HG03558 (cell line): Measurements from ENCODE around the gene CDK5RAP3.
"Not testable (repeated sequence)": the region's sequence is repeated elsewhere in the genome, so short reads cannot be mapped to it uniquely, and the experiment has no call there.

Experiments
- ATAC-seq: cut with Tn5 transposase; IDR thresholded peaks from one replicate; pipeline ENCODE4 v1.9.1; 2021; ENCODE audit warnings: moderate number of reproducible peaks; ENCODE audit not compliant: unreplicated experiment; ENCODE audit errors: extremely low read depth

CDK5RAP3 gene

DNA sequence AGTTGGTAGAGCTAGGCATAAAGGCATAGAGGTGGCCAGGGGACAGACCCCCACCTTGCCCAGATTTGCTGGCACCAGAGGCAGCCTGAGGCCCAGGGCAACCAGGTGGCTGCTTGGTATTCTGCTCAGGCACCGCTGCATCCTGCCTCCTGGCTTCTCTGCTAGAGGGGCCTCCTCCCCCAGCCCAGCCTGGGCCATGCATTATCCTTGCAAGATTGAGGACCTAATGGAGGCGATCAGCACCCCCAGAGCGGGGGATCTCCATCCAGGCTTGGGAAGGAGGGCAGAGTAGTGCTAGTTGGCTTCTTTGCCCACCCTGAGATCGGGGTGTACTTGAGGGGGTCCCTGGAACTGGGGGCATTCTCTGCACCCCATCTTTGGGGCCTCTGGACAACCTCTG lies 23.8 kb downstream of the CDK5RAP3 start:
- no peak for ATAC-seq

DNA sequence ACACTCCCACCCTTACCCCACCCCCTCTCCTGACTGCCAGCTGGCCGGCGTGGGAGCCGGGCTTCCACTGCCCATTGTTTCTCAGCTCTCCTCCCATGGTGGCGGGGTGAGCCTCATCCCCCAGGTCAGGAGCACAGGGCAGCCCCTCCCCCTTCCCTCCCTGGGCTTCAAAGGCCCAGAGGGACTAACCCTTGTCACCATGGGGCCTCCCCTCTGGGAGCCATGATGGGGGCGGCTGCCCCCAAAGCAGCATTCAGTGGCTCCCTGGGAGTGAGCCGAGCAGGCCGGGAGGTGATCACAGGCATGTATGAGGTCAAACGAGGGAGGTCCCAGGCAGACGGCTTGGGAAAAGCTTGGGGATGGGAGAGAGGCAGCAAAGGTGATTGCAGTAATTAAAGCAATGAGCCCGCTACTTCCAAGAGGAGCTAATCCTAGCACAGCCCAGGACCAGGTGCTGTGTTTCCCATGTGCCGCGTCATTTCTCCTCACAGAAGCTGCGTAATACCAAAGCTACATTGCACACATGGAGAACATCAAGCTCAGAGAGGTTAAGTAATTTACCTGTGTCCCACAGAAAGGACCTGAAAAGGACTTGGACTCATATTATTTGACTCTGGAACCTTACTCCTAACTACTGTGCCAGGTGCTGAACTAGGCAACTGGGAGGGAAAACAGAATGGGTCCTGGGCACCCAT lies 24.5 kb downstream of the CDK5RAP3 start:
- ATAC-seq = no peak

DNA sequence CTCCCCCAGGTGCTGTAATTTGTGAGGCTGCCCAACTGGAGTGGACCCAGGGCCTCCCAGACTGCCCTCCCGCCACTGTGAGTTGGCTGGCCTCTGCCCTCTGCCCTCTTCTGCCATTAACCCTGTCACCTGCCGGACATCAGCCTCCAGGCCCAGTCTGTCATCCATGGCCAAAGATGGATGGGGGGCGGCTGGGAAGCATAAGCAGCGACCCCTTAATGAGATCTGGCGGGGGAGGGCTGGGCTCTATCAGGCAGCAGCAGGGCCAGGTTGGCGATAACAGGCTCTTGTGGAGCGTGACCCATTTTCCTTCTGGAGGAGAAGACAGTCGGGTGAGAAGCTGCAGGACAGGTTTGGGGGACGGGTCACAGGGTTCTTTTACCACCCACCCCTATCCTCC lies 25.3 kb downstream of the CDK5RAP3 start:
- no peak for ATAC-seq

DNA sequence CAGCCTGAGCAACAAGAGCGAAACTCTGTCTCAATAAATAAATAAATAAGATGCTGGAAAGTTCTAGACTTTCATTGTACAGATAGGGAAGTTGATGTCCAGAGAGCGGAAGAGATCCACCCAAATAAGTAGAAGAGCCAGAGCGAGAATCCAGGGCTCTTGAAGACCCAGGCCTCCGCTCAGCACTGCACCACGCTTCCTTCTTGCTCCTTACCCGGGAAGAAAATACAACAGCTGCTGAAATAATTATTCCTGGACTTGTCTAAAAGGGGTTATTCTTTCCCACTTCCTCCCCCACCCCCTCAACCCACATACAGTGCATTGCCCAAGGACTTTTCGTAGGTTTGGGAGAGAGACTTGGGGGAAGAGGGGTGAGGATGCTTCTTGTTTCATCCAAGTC lies 26.7 kb downstream of the CDK5RAP3 start:
- ATAC-seq = no peak

DNA sequence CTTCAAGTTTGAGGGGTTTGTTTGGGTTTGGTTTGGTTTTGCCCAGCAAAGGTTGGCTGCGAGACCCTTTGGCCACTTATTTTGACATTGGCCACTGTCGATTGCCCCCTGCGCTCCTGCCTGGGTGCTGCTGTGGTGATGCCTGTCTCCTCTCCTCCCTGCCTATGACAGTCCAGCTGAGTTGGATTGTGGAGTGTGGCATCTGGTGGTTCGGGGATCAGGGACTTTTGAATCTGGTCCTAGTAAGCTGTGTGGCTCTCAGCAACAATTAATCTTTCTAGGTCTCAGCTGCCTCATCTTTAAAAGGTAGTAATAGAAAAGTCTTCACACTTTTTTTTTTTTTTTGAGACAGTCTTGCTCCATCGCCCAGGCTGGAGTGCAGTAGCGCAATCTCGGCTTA lies 27.1 kb downstream of the CDK5RAP3 start:
- no peak for ATAC-seq

DNA sequence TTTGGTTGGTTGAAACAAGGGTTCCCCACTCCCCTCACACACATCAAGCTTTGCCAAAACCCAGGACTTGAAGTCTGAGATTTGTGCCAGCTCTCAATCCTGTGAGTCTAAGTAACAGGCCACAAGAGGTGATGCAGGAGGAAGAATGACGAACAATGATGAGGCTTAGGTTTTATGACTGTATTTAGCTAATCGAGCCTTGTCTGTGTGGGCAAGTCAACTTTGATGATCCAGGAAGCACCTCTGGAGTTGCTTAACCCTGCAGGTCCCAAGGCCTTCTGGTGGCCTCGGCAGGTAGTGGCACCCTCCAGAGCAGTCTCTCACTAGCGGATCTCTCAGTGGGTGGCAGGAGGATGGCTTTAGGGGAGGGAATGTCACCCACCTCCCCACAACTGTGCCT lies 28.7 kb downstream of the CDK5RAP3 start:
- no peak for ATAC-seq

DNA sequence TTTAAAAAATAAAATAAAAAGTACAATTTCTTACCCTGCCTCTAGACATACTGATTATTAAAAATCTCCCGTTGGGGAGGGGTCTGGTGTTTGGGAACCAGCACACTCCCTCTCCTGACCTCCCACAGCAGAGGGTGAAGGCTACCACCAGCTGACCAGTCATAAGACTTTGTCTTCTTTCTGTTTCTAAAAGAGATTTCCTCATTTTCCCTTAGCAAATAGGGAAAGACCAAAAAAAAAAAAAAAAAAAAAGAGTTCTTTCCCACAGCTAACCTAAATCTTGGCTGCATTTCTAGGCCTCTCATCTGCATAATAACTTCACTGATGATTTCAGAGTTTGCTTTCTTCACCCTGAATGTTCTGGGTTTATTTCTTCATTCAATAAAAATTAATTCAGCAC lies 30.3 kb downstream of the CDK5RAP3 start:
- no peak for ATAC-seq

DNA sequence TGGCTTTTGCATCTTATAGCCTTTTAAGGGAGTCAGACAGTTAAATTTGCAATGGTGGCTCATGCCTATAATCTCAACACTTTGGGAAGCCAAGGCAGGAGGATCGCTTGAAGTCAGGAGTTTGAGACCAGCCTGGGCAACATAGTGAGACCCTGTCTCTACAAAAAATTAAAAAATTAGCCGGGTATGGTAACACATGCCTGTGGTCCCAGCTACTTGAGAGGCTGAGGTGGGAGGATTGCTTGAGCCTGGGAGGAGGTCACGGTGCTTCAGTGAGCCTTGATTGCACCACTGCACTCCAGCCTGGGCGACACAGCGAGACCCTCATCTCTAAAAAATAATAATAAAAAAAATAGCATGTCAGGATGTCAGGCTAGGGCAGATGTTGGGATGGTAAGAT lies 30.7 kb downstream of the CDK5RAP3 start:
- ATAC-seq = not testable (repeated sequence)

DNA sequence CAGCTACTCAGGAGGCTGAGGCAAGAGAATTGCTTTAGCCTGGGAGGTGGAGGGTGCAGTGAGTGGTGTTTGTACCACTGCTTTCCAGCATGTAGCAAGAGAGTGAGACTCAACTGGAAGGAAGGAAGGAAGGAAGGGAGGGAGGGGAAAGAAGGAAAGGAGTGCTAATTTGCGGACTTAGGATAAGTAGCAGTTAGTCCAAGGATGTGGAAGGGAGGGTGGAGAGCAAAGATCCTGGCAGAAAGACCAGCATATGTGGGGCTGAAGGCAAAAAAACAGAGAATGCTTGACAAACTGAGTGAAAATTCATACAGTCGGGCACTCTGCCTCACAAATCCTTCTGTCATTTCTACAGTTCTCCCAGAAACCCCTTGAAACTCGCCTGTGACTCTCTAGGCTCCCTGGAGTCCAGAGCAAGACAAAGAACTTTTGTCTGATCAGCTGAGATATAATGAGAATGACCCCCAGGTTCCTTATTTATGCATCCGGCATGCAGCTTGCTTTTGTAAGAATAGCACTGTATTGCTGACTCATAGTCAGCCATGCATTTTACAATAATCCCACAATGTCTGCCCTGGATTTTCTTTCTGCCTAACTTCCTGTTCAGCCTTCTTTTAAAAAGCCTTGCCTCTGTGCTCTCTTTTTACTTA lies 31.5 kb downstream of the CDK5RAP3 start:
- no peak for ATAC-seq

DNA sequence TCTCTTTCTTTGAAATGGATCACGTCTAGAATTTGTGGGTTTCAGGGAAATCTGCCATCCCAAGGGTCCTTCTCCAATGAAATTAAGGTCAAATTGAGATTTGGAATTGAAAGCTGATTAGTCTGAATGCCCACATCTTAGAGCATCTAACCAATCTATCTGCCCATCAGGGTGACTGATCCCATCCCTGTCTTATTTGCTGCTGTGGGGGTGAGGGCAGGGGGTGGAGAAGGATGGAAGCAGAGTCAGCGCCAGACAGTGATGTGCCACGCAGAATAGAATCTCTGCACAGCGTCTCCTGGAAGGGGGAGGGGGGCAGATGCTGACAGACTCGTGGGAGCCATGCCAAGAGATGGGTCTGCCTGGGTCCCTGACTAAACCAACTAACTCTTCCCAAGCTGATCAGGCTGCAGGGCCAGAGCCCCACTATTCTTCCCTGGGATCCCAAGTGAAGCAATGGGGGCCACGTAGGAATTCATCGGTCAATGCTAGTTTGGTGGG lies 32.1 kb downstream of the CDK5RAP3 start:
- no peak for ATAC-seq

DNA sequence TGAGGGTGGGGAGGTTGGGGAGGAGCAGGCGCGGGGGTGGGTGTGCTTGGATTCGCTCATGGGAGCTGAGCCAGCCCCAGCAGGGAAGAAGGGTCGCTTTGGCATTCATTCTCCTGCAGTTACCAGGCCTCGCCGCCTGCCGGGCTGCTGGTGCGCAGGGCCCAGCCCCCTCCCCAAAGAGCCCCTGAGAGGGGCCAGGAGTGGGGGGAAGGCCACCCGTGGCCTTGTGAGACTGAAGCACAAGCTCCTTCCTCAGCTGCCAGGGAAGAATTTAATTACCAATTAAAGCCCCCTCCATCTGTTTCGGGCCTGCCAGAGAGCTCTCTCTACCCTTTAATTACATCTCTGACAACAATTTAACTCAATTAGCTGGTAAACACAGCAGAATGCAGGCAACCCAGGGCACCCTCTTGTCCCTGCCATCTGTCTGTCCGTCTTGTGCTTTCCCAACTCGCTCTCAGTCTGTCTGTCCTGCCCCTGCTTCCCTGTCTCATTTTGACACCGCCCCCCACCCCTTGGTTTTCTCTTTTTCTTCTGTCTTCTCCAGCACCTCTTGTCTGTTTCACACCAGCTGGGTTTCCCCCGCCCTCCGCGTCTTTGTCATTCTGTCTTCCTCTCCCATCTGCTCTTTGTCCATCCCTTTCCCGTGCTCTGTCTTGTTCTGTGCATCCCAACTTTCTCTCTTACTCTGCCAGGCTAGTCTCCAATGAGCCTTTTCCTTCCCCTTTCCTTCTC lies 32.7 kb downstream of the CDK5RAP3 start:
- no peak for ATAC-seq

DNA sequence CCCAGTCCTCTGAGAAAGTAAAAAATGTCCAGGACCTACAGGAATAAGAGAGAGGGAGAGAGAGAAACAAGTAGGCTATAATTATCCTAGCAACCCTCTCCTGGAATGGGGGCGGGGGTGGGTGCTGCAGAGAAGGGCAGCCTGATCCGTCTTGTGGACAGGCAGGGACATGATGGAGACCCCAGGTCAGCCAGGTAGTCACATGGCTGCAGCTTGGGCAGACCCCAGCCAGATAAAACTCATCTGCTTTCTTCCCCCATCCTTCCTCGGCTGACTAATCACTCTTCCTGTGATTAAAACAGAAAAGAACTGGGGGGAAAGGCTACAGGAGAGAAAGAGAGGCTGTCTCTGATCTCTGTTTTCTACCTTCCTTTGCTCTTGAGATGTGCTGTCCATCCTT lies 34.1 kb downstream of the CDK5RAP3 start:
- ATAC-seq = no peak

DNA sequence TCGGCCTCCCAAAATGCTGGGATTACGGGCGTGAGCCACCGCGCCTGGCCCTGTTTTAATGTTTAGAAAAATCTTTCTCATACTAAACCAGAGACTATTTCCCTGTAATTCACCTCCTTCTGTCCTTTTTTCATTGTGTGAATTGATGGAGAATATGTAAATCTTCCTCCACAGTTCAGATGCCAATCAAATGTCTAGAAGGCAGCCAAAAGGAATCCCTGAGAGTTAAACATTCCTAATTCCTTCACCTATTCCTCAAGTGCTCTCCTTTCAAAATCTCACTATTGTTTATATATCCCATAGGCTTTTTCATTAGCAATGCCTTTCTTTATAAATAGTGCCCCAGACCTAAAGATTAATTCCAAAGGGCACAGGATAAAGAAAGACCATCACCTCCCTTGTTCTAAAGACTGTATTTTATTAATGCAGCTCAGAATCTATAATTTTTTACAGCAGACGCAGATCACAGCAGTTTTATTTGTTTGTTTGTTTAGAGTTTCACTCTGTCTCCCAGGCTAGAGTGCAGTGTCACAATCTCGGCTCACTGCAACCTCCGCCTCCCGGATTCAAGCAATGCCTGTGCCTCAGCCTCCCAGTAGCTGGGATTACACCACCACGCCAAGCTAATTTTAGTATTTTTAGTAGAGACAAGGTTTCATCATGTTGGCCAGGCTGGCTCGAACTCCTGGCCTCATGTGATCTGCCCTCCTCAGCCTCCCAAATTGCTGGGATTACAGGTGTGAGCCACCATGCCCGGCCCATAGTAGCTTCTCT lies 36.2 kb downstream of the CDK5RAP3 start:
- no peak for ATAC-seq

DNA sequence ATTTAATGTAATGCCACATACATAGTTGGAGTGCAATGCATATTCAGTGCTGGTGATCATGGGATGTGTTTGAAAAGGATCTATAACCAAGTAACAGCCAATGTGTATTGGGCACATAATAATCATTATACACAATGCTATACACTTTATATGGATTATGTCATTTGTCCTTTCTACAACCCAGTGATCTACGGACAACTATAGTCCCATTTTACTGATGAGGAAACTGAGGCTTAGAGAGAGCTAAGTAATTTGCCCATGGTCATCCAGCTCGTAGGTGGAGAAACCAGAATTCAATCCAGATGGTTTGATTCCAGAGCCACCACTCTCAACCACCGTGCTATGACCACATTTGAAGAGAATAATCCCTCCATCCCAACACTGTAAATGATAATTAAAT lies 39.3 kb downstream of the CDK5RAP3 start:
- no peak for ATAC-seq

DNA sequence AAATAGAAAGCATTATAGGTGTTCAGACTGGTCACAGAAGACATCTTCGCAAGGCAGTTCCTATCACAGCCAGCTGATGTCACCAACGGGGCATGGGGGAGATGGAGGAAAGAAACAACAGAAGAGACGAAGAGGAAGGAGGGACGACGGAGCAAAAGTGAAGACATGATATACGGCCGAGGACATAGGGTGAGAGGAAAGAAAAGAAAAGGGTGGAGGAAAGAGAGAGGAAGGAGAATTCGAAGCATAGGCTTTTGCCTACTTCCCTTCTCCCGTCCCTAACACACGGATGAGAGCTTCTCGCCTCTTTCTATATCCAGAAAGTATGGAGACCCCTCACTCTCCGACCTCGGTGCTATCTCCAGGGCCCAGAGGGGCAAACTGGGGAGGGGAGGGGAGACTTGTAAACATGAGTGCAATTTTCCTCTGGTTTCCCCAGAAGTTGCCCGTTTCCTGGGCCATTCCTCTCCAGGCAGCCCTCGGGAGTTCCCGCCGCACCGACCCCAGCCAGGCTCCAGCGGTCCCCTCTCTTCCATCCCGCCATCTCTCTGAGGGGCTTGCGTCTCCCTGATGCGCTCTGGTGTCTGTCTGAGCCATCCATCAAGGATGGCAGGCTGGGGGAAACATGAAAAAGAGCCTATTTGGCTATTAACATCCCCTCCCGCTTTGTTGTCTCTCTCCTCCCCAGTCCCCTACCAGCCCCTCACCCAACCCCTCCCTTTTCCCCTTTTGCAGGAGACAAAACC lies 40.7 kb downstream of the CDK5RAP3 start:
- ATAC-seq = no peak

DNA sequence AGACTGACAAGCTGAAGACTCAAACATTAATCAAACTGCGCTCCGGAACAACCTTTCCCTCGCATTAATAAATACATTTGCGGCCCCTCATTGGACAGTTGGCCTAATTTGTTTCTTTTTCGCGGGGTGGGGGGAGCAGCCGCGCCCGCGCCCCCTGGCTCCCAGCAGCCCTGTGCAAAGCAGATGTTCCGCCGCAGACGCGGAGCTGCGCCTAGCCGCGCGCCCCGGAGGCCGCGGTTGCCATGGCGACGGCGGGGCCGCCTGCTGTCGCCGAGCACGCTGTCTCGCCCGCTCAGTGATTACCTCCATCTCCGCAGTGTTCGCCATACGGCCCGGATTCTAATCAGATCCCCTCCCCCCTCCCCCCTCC lies 41.2 kb downstream of the CDK5RAP3 start:
- no peak for ATAC-seq

DNA sequence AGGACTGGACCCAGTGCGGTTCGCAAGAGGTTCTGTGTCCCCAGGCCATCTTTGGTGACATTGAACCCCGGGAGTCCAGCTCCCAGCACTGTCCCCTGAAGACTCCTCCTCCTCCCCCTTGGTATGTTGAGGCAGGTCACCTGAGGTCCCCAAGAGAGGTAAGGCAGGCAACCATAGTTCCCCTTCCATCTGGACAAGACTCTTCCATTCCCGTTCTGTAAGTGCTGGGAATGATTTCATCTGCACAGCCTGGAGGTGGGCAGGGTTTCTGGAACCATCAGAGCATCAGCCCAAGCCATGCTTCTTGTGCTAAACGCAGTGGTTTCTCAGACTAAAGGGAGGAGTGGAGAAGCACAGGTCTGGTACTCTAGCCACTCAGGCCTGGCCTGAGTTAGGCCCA lies 41.7 kb downstream of the CDK5RAP3 start:
- no peak for ATAC-seq

DNA sequence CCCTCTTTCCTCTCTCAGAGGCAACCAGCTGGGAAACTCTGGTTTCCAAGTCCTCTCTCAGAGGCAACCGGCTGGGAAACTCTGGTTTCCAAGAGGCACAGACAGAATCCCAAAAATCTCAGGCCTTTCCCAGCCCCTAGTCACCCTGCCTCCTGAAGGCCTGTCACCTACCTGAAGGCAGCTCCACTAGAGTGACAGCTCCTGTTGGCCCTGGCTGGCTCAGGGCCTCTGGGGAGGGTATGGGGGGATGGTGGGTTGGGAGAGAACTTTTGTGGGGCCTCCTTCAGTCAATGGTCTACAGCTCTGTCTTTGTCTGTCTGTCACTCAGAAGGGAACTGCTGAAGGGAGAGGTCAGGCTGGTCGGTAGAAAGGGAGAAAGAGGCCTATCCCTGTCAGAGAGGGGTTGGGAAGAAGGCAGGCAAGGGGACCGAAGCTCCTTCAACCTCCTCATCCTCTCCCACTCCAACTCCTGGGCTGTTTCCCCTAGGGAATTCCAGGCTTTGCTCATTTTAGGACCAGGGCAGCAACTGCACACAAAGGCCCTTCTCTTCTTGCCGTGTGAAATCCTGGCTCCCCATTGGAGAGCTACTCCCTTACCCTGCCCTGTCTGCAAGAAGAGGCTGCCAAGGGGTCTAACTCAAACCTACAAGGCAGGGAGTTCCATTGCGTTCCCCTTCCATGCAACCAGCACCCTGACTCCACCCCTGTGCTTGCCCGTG lies 43.1 kb downstream of the CDK5RAP3 start:
- no peak for ATAC-seq

DNA sequence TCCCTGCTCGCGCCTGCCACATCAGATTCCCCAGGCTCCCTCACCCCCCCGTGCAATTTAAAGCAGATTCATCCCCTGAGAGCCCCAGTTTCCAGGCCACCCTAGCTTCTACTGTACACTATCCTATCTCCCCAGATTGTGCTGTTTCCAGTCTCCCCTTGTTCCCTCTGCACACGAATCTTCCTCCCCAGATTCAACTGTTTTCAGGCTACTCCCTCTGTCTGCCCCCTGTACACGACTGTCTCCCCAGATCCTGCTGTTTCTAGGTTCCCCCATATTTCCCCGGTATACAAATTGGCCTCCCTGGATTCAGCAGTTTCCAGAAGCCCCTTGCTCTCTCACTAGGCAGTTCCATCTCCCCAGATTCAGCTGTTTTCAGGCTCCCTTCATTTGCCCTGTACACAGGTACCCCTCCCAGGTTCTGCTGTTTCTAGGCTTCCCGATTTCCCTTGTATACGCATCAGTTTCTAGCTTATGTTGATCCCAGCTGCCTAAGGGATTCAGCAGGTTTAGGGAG lies 43.7 kb downstream of the CDK5RAP3 start:
- no peak for ATAC-seq
